ENCODE results near the gene NUP210.

Gene NUP210

DNA sequence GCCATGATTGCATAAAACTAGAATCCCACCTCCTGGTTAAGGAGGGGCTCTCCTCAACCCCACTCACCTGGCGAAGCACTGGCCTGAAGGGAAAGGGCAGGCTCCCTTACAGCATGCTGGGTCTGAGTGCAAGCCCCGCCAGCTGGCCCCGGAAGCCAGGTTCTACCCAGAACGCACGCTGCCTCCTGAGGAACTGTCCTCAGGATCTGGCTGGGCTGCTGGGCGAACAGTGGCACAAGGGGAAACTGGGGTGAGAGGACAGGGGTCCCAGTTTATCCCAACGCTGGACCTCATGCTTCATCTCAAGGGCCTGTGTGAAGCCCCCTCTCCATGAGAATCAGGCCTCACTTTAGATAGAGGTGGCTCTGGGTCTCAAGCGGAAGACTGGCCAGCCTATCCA lies 47.5 kb downstream of the NUP210 start:
- DNase-seq: no peak

- no peak for DNase-seq
Observed at GRCh38 chr3:13372126-13372525, 48.0 kb downstream of the NUP210 start.

GRCh38 chr3:13371100-13372075 lies 48.7 kb downstream of the NUP210 start:
- no peak for DNase-seq

DNA sequence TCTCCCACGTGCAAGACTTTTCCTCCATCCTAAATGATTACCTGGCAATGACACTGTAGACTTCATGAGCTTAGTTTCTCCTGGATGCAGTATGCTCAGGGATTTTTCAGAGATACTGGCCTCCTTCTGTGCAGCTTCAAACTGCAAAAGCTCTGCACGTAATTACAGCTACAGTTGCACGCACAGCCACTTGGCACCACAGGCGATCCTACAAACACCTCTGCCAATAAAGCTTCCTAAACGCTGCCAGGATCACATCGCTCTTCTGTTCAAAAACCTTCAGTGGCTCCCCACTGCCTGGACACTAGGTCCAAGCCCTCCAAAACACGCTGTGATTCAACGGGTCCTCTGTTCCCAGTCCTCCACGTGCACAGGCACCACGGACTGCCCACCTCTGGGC lies 49.5 kb downstream of the NUP210 start:
- DNase-seq: no peak

- no peak for DNase-seq
Observed at GRCh38 chr3:13370055-13370454, 50.1 kb downstream of the NUP210 start.

GRCh38 chr3:13368834-13369233 lies 51.3 kb downstream of the NUP210 start:
- DNase-seq: no peak

GRCh38 chr3:13367728-13368127 lies 52.4 kb downstream of the NUP210 start:
- DNase-seq: no peak

GRCh38 chr3:13365390-13366379 lies 54.4 kb downstream of the NUP210 start:
- DNase-seq: no peak

- no peak for DNase-seq
Observed at GRCh38 chr3:13364602-13365271, 55.4 kb downstream of the NUP210 start.

GRCh38 chr3:13362551-13362950 lies 57.6 kb downstream of the NUP210 start:
- DNase-seq: no peak

DNA sequence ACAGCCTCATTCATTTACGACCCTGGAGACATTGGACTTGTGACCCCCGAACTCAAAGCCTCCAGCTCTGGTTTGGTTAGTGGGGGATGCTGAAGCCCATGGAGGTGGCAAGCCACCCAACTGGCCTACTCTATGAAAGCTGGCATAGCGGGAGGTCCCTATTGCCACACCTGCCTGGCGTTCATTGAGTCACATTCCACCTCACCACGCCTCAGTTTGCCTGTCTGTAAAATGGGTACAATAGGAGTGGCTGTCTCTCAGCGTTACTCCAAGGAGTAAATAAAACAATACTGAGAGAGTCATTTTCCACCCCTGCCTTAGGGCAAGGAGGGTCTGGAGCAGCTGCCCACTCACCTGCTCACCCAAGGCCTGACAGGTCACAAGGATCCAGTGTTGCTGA lies 60.2 kb downstream of the NUP210 start:
- DNase-seq: no peak

GRCh38 chr3:13358643-13359042 lies 61.5 kb downstream of the NUP210 start:
- no peak for DNase-seq

- DNase-seq: no peak
Observed at GRCh38 chr3:13358051-13358450, 62.1 kb downstream of the NUP210 start.

- DNase-seq: no peak
Observed at GRCh38 chr3:13357074-13357473, 63.0 kb downstream of the NUP210 start.

DNA sequence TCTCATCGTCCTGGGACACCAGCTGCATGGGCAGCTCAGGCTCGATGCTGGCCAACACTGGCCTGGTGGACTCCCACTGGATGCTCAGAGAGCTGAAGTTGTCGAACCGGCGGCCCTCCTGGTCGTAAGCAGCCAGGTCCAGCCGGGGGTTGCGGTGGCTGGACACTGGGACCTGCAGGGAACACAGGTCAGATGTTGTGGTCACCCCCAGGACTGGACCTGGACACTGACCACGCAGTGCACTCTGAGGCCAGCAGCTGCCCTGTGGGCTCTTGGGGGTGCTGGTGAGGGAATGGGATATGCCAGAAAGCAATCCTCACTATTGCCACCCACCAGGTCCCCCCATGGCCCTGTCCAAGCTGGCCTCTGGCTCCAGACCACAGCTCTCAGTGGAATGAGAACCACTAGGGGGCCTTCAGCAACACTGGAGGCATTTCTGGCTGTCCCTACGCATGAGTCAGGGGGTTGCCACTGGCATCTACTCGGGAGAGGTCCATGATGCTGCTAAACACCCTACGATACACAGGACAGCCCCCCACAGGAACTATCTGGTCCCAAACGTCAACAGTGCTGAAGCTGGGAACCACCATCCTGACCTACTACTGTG lies 66.1 kb downstream of the NUP210 start:
- no peak for DNase-seq

DNA sequence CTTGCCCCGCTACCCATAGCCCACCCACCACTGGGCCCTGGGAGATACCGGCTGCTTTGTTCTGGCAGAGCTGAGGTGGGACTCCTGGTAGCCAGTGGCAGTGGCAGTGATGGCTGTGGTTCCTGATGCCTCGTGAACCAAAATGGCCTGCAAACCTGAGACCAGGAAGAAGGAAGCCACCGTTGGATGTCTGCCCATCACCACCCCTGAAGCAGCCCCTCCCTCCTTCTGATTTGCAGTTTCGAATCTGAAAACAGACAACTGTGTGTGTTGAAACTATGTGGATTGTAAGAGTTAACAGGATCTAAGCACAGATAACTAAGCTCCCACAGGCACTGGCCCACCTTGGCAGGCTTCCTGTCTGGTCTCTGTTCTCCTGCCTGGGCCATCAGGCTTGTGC lies 66.6 kb downstream of the NUP210 start:
- no peak for DNase-seq

DNA sequence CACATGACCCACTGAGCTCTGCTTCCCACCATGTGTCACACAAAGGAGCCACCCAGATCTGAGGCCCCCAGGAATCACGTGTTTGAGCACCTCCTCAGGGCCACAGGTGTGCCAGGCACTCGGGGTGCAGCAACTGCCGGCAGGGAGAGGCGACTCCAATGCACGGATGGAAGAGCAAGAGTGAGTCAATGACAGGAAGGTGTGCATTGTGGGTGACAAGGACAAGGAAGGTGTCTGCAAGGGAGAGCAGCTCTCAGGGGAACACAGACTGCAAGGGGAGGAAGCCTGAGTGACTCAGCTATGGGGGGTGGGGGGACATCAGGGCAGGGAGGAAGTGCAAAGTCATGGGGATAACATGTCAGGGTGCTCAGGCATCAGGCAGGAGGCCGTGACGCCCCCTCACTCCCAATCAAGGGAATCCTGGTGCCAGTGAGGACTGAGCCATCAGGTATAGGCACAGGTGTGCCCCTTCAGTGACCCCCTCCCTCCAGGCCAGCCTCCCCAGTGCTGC lies 67.4 kb downstream of the NUP210 start:
- no peak for DNase-seq

- no peak for DNase-seq
Observed at GRCh38 chr3:13349823-13350222, 70.3 kb downstream of the NUP210 start.

- DNase-seq: no peak
Observed at GRCh38 chr3:13348661-13349396, 71.3 kb downstream of the NUP210 start.

GRCh38 chr3:13348100-13348499 lies 72.0 kb downstream of the NUP210 start:
- DNase-seq: no peak

GRCh38 chr3:13347390-13347950 lies 72.7 kb downstream of the NUP210 start:
- DNase-seq: no peak

Measured in NCI-H1105 (cell line).